RWPE1 (cell line): ENCODE data around the gene OR8B4.

Source experiments
- CTCF ChIA-PET: fragments of 350-600 bp; sonication (Branson Sonifier 250); formaldehyde crosslinking; extraction: SDS; loops from one replicate; lab custom pipeline; 2021; lab: Yijun Ruan, JAX
- POLR2A ChIA-PET: fragments of 400-600 bp; formaldehyde crosslinking; extraction: SDS; loops from one replicate; lab custom pipeline; 2020; ENCODE audit warnings: antibody characterized with exemption; ENCODE audit not compliant: low non-redundant PET; lab: Yijun Ruan, JAX
- DNase-seq: peaks from one replicate; pipeline ENCODE4 v3.0.0; 2012; ENCODE audit warnings: low spot score
- H3K27ac ChIP-seq: fragments of 450-650 bp; 2 replicates; pipeline ENCODE4 v1.5.1; 2017
- TF ChIP-seq, protein P1 (sequence below): fragments of 450-650 bp; conservative IDR thresholded peaks from 2 replicates; pipeline ENCODE4 v1.5.1; 2017; ENCODE audit warnings: low read depth, mild to moderate bottlenecking

OR8B4 gene

DNA sequence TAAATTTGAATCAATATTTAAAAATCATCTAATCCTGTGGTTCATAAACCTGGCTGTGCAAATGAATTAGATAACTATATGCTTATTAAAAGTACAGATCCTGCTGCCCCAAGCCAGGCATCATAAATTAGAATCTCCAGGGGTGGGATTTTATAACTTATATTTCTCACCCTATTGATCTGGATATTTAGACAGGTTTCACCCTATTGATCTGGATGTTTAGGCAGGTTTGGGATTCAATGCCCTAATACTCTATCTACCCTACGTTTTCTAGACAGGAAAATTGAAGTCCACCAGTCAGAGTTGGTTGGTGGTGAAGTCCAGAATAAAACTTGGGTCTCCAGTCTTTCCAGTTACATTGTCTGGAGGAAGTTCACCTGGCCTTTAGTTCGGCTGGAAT lies 18.2 kb upstream of the OR8B4 start:
- TF ChIP-seq, protein P1, sequence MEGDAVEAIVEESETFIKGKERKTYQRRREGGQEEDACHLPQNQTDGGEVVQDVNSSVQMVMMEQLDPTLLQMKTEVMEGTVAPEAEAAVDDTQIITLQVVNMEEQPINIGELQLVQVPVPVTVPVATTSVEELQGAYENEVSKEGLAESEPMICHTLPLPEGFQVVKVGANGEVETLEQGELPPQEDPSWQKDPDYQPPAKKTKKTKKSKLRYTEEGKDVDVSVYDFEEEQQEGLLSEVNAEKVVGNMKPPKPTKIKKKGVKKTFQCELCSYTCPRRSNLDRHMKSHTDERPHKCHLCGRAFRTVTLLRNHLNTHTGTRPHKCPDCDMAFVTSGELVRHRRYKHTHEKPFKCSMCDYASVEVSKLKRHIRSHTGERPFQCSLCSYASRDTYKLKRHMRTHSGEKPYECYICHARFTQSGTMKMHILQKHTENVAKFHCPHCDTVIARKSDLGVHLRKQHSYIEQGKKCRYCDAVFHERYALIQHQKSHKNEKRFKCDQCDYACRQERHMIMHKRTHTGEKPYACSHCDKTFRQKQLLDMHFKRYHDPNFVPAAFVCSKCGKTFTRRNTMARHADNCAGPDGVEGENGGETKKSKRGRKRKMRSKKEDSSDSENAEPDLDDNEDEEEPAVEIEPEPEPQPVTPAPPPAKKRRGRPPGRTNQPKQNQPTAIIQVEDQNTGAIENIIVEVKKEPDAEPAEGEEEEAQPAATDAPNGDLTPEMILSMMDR: no peak
- ChIA-PET POLR2A (no interaction called here), CTCF (no interaction called here)
- DNase-seq: no peak
- no peak overlapping the region for H3K27ac ChIP-seq

DNA sequence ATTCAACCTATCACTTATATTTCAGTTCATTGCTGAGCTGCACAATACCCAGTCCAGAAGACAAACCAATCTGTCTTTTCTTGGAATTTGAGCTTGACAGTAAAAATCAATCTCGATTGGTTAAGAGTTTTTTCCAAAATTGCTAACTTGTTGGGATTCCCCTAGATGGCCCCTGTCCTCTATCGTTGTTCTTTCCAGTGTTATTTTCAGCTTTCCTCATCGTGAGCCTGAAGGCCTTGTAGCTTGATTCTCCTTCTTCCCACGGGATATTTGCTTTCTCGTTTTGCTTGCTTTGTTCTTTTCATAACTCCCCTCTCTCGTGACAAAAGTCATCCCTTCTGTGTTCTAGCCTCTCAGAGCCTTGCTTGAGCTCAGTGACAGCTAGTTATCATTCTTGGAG lies 17.8 kb upstream of the OR8B4 start:
- H3K27ac ChIP-seq: no peak overlapping the region
- TF ChIP-seq, protein P1: no peak
- DNase-seq: no peak
- ChIA-PET CTCF (no interaction called here), POLR2A (no interaction called here)

DNA sequence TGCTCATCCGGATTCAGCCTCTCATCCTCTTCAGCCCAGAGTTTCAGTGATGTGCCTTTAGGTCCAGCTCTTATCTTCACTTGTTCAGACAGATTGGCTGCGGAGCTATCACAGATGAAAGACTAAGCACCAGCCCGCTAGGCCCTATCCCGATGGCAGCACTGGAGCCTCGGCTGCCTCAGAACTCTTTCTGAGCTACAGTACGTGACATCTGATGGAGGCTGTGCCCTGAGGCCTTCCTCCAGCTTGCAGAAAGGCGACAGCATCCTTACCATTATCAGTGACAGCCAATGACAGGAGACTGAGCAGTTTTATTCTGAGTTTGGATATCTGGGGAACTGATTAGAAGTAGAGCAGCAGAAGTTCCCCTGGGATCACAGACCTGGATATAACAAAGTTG lies 16.8 kb upstream of the OR8B4 start:
- CTCF ChIA-PET: no interaction called here

DNA sequence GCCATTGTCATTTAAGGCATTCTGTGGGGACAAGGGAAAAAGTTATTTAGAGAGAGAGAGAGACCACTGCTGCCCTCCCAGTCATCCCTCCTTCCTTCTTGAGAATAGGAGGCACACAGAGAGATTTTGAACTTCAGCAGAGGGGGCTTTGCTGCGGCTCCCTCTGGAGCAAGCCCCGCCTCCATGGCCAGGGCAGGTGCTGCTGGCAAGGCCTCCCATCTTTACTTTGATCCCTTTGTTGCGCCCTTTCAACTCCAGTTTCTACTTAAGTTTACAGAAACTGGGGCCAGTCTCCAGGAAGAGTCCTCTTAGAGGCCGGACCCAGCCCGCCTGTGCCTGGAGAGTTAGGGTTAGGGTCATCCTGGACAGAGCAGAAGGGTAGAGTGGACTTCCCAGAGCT lies 16.4 kb upstream of the OR8B4 start:
- no peak for DNase-seq
- POLR2A ChIA-PET: no interaction called here
- H3K27ac ChIP-seq: no peak overlapping the region
- CTCF ChIA-PET: no interaction called here
- TF ChIP-seq, protein P1: no peak

More for the DNA sequence above, 16.8 kb upstream of the OR8B4 start:
- no peak overlapping the region for H3K27ac ChIP-seq
- DNase-seq: no peak
- POLR2A ChIA-PET: no interaction called here
- TF ChIP-seq, protein P1: no peak

DNA sequence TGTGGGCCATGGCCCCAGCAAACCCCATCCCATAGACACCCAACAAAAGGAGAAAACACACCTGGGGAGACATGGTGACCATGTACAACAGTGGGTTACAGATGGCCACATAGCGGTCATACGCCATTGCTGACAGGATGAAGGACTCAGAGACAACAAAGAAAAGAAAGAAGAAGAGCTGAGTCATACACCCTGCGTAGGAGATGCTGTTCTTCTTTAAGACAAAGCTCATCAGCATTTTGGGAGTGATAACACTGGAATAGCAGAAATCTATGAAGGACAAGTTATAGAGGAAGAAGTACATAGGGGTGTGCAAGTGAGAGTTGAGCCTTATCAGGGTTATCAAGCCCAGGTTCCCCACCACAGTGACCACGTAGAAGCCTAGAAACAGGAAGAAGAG lies 15.9 kb upstream of the OR8B4 start:
- DNase-seq: no peak
- CTCF ChIA-PET: no interaction called here
- POLR2A ChIA-PET: no interaction called here
- TF ChIP-seq, protein P1: no peak
- H3K27ac ChIP-seq: no peak overlapping the region

DNA sequence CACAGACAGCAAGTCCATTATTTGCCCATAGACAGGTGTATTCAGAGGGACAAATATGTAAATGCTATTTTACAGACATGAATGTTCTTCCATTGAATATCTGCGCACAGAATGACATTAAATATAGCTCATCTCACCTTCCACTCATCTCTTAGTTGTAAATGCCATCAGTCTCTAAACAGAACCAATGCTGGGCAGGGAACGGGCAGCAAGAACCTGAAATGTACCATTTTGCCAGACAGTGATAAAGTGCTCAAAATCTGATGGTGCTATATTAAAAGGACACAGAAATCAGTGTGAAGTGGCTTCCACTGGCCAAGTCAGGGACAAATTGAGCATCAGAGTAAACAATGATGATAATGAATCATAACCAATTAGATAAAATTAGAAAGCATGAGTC lies 10.0 kb upstream of the OR8B4 start:
- no peak for DNase-seq
- CTCF ChIA-PET: interaction anchor here (0.6 kb wide), 1 partner anchor 1093 kb away, joined by 3 read pairs; no protein-coding TSS in a partner anchor
- TF ChIP-seq, protein P1: no peak
- H3K27ac ChIP-seq: no peak overlapping the region
- POLR2A ChIA-PET: no interaction called here

DNA sequence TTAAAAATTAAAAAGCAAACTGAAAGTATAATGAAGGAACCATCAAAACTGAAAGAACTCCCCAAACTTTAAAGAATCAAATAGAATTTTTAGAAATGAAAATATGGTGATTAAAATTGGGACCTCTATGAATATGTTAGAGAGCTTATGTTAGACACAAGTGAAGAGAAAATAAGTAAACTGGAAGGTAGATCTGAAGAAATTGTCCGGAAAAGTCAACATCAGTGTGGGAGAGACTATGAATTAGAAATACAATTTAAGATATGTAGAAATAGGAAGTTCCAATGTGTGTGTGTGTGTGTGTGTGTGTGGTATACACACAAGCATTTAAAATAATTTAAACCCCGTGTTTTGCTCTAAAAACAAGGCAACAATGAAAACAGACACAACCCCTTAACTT lies 4.9 kb upstream of the OR8B4 start:
- no peak for DNase-seq
- no peak overlapping the region for H3K27ac ChIP-seq
- ChIA-PET POLR2A (no interaction called here), CTCF (no interaction called here)
- TF ChIP-seq, protein P1: no peak
